Adrenal gland (tissue), 12 donors: ENCODE results near the gene CD44. TPM values are rescaled to one million over a fixed set of nuclear protein-coding genes. Genes with fewer than 3 reads are reported as not detected.
A peak's percentile ranks its signal among the peaks of the same experiment; 100 is the strongest.

Experiments used
- DNase-seq, 7 donors: peaks; one replicate each; pipeline ENCODE4 v3.0.0-alpha.2; 2019 to 2020
- H3K27ac ChIP-seq, 5 donors: fragments of 200-600 bp; sonication (generic) in 4 of 5; 1 replicate in 3 of 5; 2 replicates in 2 of 5; pipeline versions ENCODE4 v1.5.1 to v1.8.0; 2016 to 2020; ENCODE audit warnings: mild to moderate bottlenecking in 1 of 5
- H3K27me3 ChIP-seq: fragments of 200-600 bp; 2 replicates; pipeline ENCODE4 v1.8.0; 2021
- H3K36me3 ChIP-seq, 2 donors: fragments of 200-600 bp; replicated peaks in 1 of 2; 1 replicate in 1 of 2; 2 replicates in 1 of 2; pipeline versions ENCODE4 v1.5.1 to v1.8.0; 2018 to 2022
- H3K4me1 ChIP-seq, 2 donors: fragments of 200-600 bp; replicated peaks in 1 of 2; 1 replicate in 1 of 2; 2 replicates in 1 of 2; pipeline versions ENCODE4 v1.5.1 to v1.8.0; 2018 to 2021
- H3K4me3 ChIP-seq, 4 donors: fragments of 200-600 bp; sonication (generic) in 3 of 4; one replicate each; pipeline ENCODE4 v1.5.1; 2016 to 2018
- H3K9me3 ChIP-seq, 3 donors: fragments of 200-600 bp; sonication (generic) in 1 of 3; replicated peaks in 1 of 3; 1 replicate in 2 of 3; 2 replicates in 1 of 3; pipeline versions ENCODE4 v1.5.1 to v1.8.0; 2016 to 2021
- CTCF ChIP-seq, 6 experiments: fragments of 450-650 bp in 4 of 6; fragments of 200-600 bp in 2 of 6; sonication (generic) in 1 of 6; IDR thresholded peaks; 1 replicate in 5 of 6; 2 replicates in 1 of 6; pipeline versions ENCODE4 v1.5.1 to v1.8.0; 2016 to 2021; ENCODE audit warnings: antibody characterized with exemption in 6 of 6, mild to moderate bottlenecking in 2 of 6, moderate library complexity in 1 of 6
- POLR2A ChIP-seq, 2 donors: fragments of 450-650 bp; IDR thresholded peaks; one replicate each; pipeline ENCODE4 v1.6.1; 2017; ENCODE audit warnings: antibody characterized with exemption in 2 of 2, mild to moderate bottlenecking in 2 of 2, moderate library complexity in 1 of 2
- WGBS, 4 donors: extraction: QIAGEN DNeasy Blood & Tissue Kit in 2 of 4; methylation state at CpG; one replicate each; pipeline versions ENCODE4 v1.1.5 to v1.1.7; 2013 to 2017; 5-methylcytosine and 5-hydroxymethylcytosine counted together
- intact Hi-C, 2 donors: fragments of 100-400 bp; cut with DNase I; formaldehyde crosslinking; loops; one replicate each; pipeline versions ENCODE4 v1.14.1 to v1.15.0; 2022 to 2023
- polyA plus RNA-seq, 3 donors: library from polyadenylated mRNA; stranded (reverse); fragments of 200-250 nt in 2 of 3; fragments of 350-450 nt in 1 of 3; fragmentation: Illumina TruSeq in 1 of 3; extraction: RNeasy Lipid Tissue Mini Kit (QIAGEN cat#74804) in 1 of 3; gene quantifications; one replicate each; pipeline ENCODE4 v1.2.3, GENCODE V29; 2013 to 2014
- total RNA-seq, 9 donors: library from RNA; depleted of rRNA in 4 of 9; stranded (reverse); fragments of >200 nt in 4 of 9; fragments of 120-200 nt in 1 of 9; fragmentation: NEBNext Ultra II Directional in 1 of 9; extraction: Animal tissue kit (Norgen Biotek cat#: 25700) in 1 of 9; gene quantifications; one replicate each; pipeline versions ENCODE4 v1.1.0 to v1.2.4, GENCODE V29; 2013 to 2023
- donor health status: healthy with polysubstance abuse.
- donor health status: Bipolar disorder and iron deficiency.
- donor health status: DM: yes; HTN: yes; CAD: no.
- donor health status: DM: no; HTN: no; CAD: no.
- donor health status: DM: no; HTN: no; CAD: no.
- donor health status: DM: yes; HTN: yes; CAD: no.

The CD44 gene
- total and polyA plus RNA-seq, 12 donors: 10.2 to 110 (median 77.5) TPM

DNA sequence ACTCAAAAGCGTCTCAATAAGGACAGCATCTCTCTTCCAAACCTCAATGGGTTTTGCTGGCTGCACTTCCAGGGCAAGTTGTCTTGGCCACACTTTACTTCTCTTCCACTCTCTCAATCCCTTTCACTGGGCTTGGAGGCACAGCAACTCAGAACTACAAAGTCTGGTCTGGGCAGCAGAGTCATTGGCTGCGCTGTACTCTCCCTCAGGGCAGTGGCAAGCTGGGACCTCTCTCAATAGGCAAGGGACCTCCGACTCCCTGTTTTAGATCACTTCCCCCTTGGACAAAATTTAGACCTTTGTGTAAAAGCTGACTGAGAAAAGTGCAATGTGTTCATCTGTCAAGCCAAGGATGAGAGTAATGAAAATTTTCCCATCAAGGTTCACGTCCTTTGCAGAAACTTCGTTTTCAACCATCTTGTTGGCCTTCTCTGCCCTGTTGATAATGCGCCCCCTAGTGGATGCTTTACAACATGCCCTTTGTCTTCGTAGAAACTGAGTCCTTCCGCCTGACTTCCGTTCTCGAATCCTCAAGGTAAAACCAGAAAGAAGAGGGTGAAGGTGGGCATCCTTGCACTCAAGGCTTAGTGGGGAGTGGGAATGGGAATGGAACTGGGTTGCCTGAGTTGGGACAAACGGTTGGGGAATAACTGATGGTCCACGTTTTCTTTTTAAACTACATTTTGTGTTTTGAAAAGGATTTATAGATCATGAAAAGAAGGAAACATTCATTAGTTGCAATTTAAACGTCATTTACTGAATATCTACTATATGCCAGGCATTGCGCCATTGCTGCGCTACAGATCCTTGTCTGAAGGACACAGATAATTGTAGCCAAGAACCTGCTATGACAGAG is 99.1 kb downstream of the CD44 start:
- no peaks in the 10 kb centered on the region for H3K36me3 ChIP-seq
- 49 to 56% (median 54%) methylated on average over 15 of the region's 15 CpGs for WGBS, 4 donors
- H3K4me3 ChIP-seq: no peak overlapping the region
- TF ChIP-seq CTCF (IDR thresholded peaks at IDR 0.05) (peak; percentile 68 to 83 (median 76)), POLR2A (IDR thresholded peaks at IDR 0.05) (no peak)
- peak; percentile 38 to 78 (median 63) for DNase-seq
- H3K27ac ChIP-seq: no peak overlapping the region
- no peaks in the 10 kb centered on the region for H3K9me3 ChIP-seq
- H3K27me3 ChIP-seq: no peaks in the 10 kb centered on the region
- H3K4me1 ChIP-seq: peaks cover 0 to 8% of the 10 kb centered on the region in 2 donors
- intact Hi-C loops: loop anchor here in 1 of 2 donors (10.0 kb wide), 1 partner anchor 303 kb away; no protein-coding TSS in a partner anchor

- Histone ChIP-seq H3K27me3 (no peaks in the 10 kb centered on the region), H3K9me3 (no peaks in the 10 kb centered on the region), H3K27ac (no peak overlapping the region), H3K36me3 (no peaks in the 10 kb centered on the region), H3K4me3 (no peak overlapping the region), H3K4me1 (peaks cover 0 to 8% of the 10 kb centered on the region in 2 donors)
- 56 to 76% (median 60%) methylated on average over 1 of the region's 1 CpG for WGBS, 4 donors
- no peak for DNase-seq
- no peak for TF ChIP-seq POLR2A (IDR thresholded peaks at IDR 0.05)
- TF ChIP-seq CTCF (IDR thresholded peaks at IDR 0.05): no peak
- intact Hi-C loops: loop anchor here in 1 of 2 donors (10.0 kb wide), 1 partner anchor 304 kb away; no protein-coding TSS in a partner anchor
Observed at GRCh38 chr11:35238882-35239281, 99.9 kb downstream of the CD44 start.

- no peak for DNase-seq
- peaks cover 0 to 8% of the 10 kb centered on the region in 2 donors for H3K4me1 ChIP-seq
- intact Hi-C loops: loop anchor here in 1 of 2 donors (10.0 kb wide), 1 partner anchor 305 kb away; no protein-coding TSS in a partner anchor
- 57 to 67% (median 65%) methylated on average over 4 of the region's 4 CpGs for WGBS, 4 donors
- H3K4me3 ChIP-seq: no peak overlapping the region
- no peak for TF ChIP-seq CTCF (IDR thresholded peaks at IDR 0.05)
- no peak for TF ChIP-seq POLR2A (IDR thresholded peaks at IDR 0.05)
- no peak overlapping the region for H3K27ac ChIP-seq
- no peaks in the 10 kb centered on the region for H3K27me3 ChIP-seq
- H3K9me3 ChIP-seq: no peaks in the 10 kb centered on the region
- no peaks in the 10 kb centered on the region for H3K36me3 ChIP-seq
Observed at GRCh38 chr11:35239471-35240075, 100.6 kb downstream of the CD44 start.

GRCh38 chr11:35241083-35241482 is 102.1 kb downstream of the CD44 start:
- no peak for TF ChIP-seq CTCF (IDR thresholded peaks at IDR 0.05)
- TF ChIP-seq POLR2A (IDR thresholded peaks at IDR 0.05): no peak
- H3K9me3 ChIP-seq: no peaks in the 10 kb centered on the region
- no peak overlapping the region for H3K27ac ChIP-seq
- peaks cover 0 to 8% of the 10 kb centered on the region in 2 donors for H3K4me1 ChIP-seq
- intact Hi-C loops: no loop called here
- H3K4me3 ChIP-seq: no peak overlapping the region
- H3K27me3 ChIP-seq: no peaks in the 10 kb centered on the region
- DNase-seq: no peak
- H3K36me3 ChIP-seq: no peaks in the 10 kb centered on the region
- 91 to 100% (median 98%) methylated on average over 1 of the region's 1 CpG for WGBS, 4 donors
